NT2/D1 (cell line): Measurements from ENCODE around the gene CCNT1.

Experiments used
- SUZ12 ChIP-seq: IDR thresholded peaks from 2 replicates; pipeline ENCODE4 v1.6.1; 2011; ENCODE audit not compliant: insufficient read length, insufficient read depth; ENCODE audit errors: extremely low read depth
- ZNF274 ChIP-seq: IDR thresholded peaks from 2 replicates; pipeline ENCODE4 v1.6.1; 2011; ENCODE audit warnings: mild to moderate bottlenecking, low read depth, low read length

DNA sequence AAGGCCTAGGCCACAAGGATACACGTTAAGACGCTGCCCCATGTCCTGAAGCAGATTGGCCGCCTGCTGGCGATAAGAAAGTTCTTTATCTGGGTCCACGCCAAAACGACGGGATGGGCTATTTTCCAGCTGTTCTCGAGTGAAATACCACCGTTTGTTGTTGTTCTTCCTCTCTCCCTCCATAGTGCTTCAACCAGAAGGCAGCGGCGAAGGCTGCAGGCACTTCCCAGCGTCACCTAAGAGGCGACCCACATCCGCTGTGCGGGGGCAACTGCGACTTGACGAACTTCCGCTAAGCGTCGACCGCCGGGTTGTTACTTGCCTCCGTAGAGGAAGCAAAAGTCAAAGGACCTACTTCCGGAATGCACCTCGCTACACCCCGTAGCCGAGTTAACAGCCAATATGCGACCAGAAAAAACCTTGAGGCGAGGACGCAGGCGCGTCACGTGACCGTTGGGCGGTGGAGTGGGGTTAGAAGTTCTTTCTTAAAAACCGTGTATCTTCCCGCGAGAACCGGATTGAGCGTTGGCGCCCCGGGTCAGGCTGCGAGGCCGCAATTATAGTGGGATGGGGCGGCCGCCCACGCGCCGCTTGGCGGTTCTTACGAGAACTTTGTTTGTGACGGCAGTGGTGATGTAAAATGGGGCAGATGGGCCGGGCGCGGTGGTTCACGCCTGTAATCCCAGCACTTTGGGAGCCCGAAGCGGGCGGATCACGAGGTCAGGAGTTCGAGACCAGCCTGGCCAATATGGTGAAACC lies at the start of gene CCNT1:
- TF ChIP-seq SUZ12 (no peak), ZNF274 (no peak)
